HCT116 (cell line): ENCODE measurements around the gene TGFBR3L. TPM values are rescaled to one million over a fixed set of nuclear protein-coding genes. Genes with fewer than 3 reads are reported as not detected.
A peak's percentile ranks its signal among the peaks of the same experiment; 100 is the strongest.
"Not testable (repeated sequence)": the region's sequence is repeated elsewhere in the genome, so short reads cannot be mapped to it uniquely, and the experiment has no call there.

Source experiments
- ATAC-seq: fragments of 200-7000 bp; cut with Tn5 transposase; 2 replicates; pipeline ENCODE4 v1.9.1; 2020; ENCODE audit warnings: mild to moderate bottlenecking, moderate library complexity
- BruUV-seq: library from RNA; stranded (reverse); fragments of 400-500 nt; replicated peaks from 2 replicates; lab custom pipeline; 2021; lab: Mats Ljungman, UMichigan
- CTCF ChIA-PET: fragments of 300-600 bp; sonication (Branson Sonifier 250); formaldehyde crosslinking; loops from one replicate; lab custom pipeline; 2021; ENCODE audit warnings: antibody characterized with exemption; lab: Charles Lee
- POLR2A ChIA-PET: fragments of 300-600, 350-600 bp; sonication (Branson Sonifier 250); formaldehyde crosslinking; loops from one replicate; lab custom pipeline; 2021; ENCODE audit warnings: antibody characterized with exemption; lab: Charles Lee
- RAD21 ChIA-PET, 2 experiments: fragments of 300-600 bp; sonication (Branson Sonifier 250); formaldehyde crosslinking; loops; one replicate each; lab custom pipeline; 2023; ENCODE audit warnings: low total read pairs in 2 of 2; ENCODE audit not compliant: uncharacterized antibody in 2 of 2, unreplicated experiment in 2 of 2, low non-redundant PET in 1 of 2; lab: Charles Lee
- DNase-seq: peaks from one replicate; pipeline ENCODE4 v3.0.0-alpha.2; 2010; ENCODE audit warnings: low read depth, low spot score
- H2AFZ ChIP-seq: fragments of 200-600 bp; shearing (Covaris generic), sonication (generic); 2 replicates; pipeline ENCODE4 v1.6.1; 2017; ENCODE audit warnings: low read depth, mixed run types, mixed read lengths, antibody characterized with exemption, low read length; ENCODE audit not compliant: poor library complexity, severe bottlenecking
- H3K27ac ChIP-seq: 2 replicates; pipeline ENCODE4 v1.5.1; 2012; ENCODE audit warnings: low read depth, low read length
- H3K27me3 ChIP-seq: fragments of 200-600 bp; sonication (generic); 2 replicates; pipeline ENCODE4 v1.6.1; 2016; ENCODE audit warnings: mixed run types, low read length, mixed read lengths; ENCODE audit not compliant: insufficient read depth
- H3K36me3 ChIP-seq, 2 experiments: fragments of 200-500 bp in 1 of 2; fragments of 200-600 bp in 1 of 2; sonication (Bioruptor generic) in 1 of 2; sonication (generic) in 1 of 2; 2 replicates each; pipeline versions ENCODE4 v1.5.1 to v1.6.1; 2014 to 2016; ENCODE audit warnings: low read length in 2 of 2, inconsistent platforms in 1 of 2, mixed read lengths in 1 of 2, mixed run types in 1 of 2; ENCODE audit not compliant: insufficient read depth in 2 of 2, control insufficient read depth in 1 of 2
- H3K4me1 ChIP-seq, 2 experiments: fragments of 200-600 bp in 1 of 2; sonication (generic) in 1 of 2; 2 replicates each; pipeline versions ENCODE4 v1.5.1 to v1.6.1; 2012 to 2017; ENCODE audit warnings: low read length in 2 of 2, inconsistent platforms in 1 of 2, mild to moderate bottlenecking in 1 of 2, mixed read lengths in 1 of 2, mixed run types in 1 of 2, moderate library complexity in 1 of 2; ENCODE audit not compliant: insufficient read depth in 2 of 2, control insufficient read depth in 1 of 2
- H3K4me2 ChIP-seq: fragments of 200-600 bp; sonication (generic); 2 replicates; pipeline ENCODE4 v1.6.1; 2017; ENCODE audit warnings: mixed run types, low read length, mixed read lengths
- H3K4me3 ChIP-seq, 2 experiments: fragments of 200-600 bp in 1 of 2; sonication (generic) in 1 of 2; replicated peaks in 1 of 2; 2 replicates each; pipeline ENCODE4 v1.5.1; 2011 to 2016; ENCODE audit warnings: low read length in 2 of 2, control low read depth in 1 of 2, low read depth in 1 of 2, mild to moderate bottlenecking in 1 of 2, mixed read lengths in 1 of 2, mixed run types in 1 of 2
- H3K79me2 ChIP-seq: fragments of 200-600 bp; sonication (generic); 2 replicates; pipeline ENCODE4 v1.6.1; 2017; ENCODE audit warnings: mild to moderate bottlenecking, mixed run types, low read length, moderate library complexity, mixed read lengths; ENCODE audit not compliant: insufficient read depth
- H3K9ac ChIP-seq: fragments of 200-600 bp; sonication (generic); 2 replicates; pipeline ENCODE4 v1.6.1; 2016; ENCODE audit warnings: low read length, mixed read lengths
- H3K9me2 ChIP-seq: fragments of 200-600 bp; sonication (generic), shearing (Covaris generic); 2 replicates; pipeline ENCODE4 v1.6.1; 2017; ENCODE audit warnings: mixed run types, mild to moderate bottlenecking, moderate library complexity; ENCODE audit not compliant: insufficient read depth
- H3K9me3 ChIP-seq, 2 experiments: fragments of 200-500 bp in 1 of 2; fragments of 200-600 bp in 1 of 2; sonication (Bioruptor generic) in 1 of 2; sonication (generic) in 1 of 2; 2 replicates each; pipeline ENCODE4 v1.6.1; 2014 to 2017; ENCODE audit warnings: low read length in 2 of 2, mixed read lengths in 2 of 2, inconsistent platforms in 1 of 2, low read depth in 1 of 2, mild to moderate bottlenecking in 1 of 2, mixed run types in 1 of 2, moderate library complexity in 1 of 2; ENCODE audit not compliant: control insufficient read depth in 1 of 2, insufficient read depth in 1 of 2
- H4K20me1 ChIP-seq: fragments of 200-600 bp; sonication (generic), shearing (Covaris generic); 2 replicates; pipeline ENCODE4 v1.6.1; 2017; ENCODE audit warnings: mixed run types, mild to moderate bottlenecking, moderate library complexity; ENCODE audit not compliant: insufficient read depth
- EZH2phosphoT487 ChIP-seq: fragments of 200-600 bp; IDR thresholded peaks from 2 replicates; pipeline ENCODE4 v1.6.1; 2018; ENCODE audit warnings: antibody characterized with exemption, borderline replicate concordance
- YY1 ChIP-seq: IDR thresholded peaks from 2 replicates; pipeline ENCODE4 v1.6.1; 2011; ENCODE audit warnings: low read length, low read depth, moderate library complexity, mild to moderate bottlenecking; ENCODE audit not compliant: insufficient replicate concordance; ENCODE audit errors: extremely low read depth
- ZFX ChIP-seq: fragments of 450-650 bp; IDR thresholded peaks from 2 replicates; pipeline ENCODE4 v1.6.1; 2017
- intact Hi-C: fragments of 100-400 bp; cut with micrococcal nuclease; formaldehyde crosslinking; loops from 2 replicates; pipeline ENCODE4 v1.10.0; 2022
- total RNA-seq: library from RNA; stranded (reverse); gene quantifications from one replicate; pipeline ENCODE4 v1.2.1, GENCODE V29; 2021; ENCODE audit not compliant: unreplicated experiment
- TF ChIP-seq, protein P1 (sequence below): IDR thresholded peaks from 2 replicates; pipeline ENCODE4 v1.6.1; 2012; ENCODE audit warnings: low read depth

Gene TGFBR3L
- total RNA-seq, 1 experiment from 2014 or later = 30.9 TPM

DNA sequence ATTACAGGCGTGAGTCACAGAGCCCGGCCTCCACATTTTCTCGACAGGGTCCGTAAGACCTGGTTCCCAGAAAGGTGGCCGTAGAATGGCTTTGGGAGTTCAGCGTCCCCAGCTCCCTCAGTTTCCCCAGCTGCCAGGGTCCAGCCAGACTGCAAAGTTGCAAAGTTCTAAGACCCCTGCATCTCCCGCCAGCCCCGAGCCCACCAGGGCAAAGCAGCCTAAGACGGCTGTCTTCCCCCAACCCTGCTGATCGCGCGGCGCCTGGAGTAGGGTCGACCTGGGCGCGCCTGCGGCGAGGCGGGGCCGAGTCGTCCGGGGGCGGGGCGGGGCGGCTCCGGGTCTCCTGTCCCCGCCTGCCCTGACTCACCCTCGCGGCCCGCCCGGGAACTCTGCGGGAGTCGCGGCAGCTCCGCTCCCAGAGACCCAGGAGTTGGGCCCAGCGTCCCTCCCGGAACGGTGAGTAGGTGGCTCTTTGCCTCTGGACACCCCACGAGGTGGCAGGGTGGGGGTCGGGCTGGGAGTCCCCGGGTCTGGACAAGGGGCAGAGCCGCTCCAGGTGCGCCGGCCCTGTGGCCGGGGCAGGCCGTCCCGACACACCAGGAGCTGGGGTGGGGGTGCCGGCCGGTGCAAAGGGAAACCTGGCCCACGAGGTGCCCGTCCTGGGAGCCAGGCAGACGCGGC lies 26.3 kb upstream of the TGFBR3L start, which contains the start of gene LRRC8E (continued):
- TF ChIP-seq YY1 = no peak

DNA sequence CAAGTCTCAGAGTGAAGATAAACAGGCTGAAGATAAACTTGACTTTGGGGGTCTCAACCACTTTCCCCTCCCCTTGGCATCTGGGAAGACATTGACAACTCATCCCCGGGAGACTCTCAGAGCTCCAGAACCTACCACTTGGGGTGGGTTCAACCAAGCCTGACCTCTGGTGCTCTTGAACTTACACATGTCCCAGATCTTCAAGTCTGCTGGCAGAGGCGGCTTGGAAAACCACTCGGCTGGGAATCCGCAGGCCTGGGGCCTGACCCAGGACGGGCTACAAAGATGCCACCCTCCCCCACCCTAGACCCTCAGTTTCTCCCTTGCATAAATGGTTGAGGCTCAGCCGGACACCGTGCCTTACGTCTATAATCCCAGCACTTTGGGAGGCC lies 25.8 kb upstream of the TGFBR3L start:
- ChIA-PET POLR2A (interaction anchor here (1.0 to 3.0 kb wide), 5 partner anchors 11 to 31 kb away, joined by 3 to 10 read pairs (median 4); partner anchors contain the start of genes MAP2K7 and SNAPC2), CTCF (interaction anchor here (1.8 to 4.0 kb wide), 2 partner anchors 13 to 20 kb away, joined by 4 to 14 read pairs; no protein-coding TSS in a partner anchor), RAD21 (no interaction called here)
- Histone ChIP-seq H3K4me3 (peak overlapping the region; percentile 81 to 94), H3K27ac (peak overlapping the region; percentile 76), H3K4me2 (peak overlapping the region; percentile 95), H3K27me3 (no peaks in the 10 kb centered on the region), H3K9me2 (no peaks in the 10 kb centered on the region), H2AFZ (no peak overlapping the region), H3K79me2 (peaks cover 37% of the 10 kb centered on the region), H3K4me1 (peaks cover 13 to 42% of the 10 kb centered on the region in 2 experiments; a peak in 3 of 4 replicates), H3K9ac (peak overlapping the region; percentile 97), H3K36me3 (no peaks in the 10 kb centered on the region), H3K9me3 (no peaks in the 10 kb centered on the region), H4K20me1 (no peaks in the 10 kb centered on the region)
- TF ChIP-seq EZH2phosphoT487 (no peak), ZFX (peak; percentile 50; the same call in 1 of the 2 replicates)
- TF ChIP-seq, protein P1, sequence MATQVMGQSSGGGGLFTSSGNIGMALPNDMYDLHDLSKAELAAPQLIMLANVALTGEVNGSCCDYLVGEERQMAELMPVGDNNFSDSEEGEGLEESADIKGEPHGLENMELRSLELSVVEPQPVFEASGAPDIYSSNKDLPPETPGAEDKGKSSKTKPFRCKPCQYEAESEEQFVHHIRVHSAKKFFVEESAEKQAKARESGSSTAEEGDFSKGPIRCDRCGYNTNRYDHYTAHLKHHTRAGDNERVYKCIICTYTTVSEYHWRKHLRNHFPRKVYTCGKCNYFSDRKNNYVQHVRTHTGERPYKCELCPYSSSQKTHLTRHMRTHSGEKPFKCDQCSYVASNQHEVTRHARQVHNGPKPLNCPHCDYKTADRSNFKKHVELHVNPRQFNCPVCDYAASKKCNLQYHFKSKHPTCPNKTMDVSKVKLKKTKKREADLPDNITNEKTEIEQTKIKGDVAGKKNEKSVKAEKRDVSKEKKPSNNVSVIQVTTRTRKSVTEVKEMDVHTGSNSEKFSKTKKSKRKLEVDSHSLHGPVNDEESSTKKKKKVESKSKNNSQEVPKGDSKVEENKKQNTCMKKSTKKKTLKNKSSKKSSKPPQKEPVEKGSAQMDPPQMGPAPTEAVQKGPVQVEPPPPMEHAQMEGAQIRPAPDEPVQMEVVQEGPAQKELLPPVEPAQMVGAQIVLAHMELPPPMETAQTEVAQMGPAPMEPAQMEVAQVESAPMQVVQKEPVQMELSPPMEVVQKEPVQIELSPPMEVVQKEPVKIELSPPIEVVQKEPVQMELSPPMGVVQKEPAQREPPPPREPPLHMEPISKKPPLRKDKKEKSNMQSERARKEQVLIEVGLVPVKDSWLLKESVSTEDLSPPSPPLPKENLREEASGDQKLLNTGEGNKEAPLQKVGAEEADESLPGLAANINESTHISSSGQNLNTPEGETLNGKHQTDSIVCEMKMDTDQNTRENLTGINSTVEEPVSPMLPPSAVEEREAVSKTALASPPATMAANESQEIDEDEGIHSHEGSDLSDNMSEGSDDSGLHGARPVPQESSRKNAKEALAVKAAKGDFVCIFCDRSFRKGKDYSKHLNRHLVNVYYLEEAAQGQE = no peak
- no peak for DNase-seq
- BruUV-seq = TSS peak; percentile 83
- intact Hi-C loops = loop anchor here (2.0 kb wide), 1 partner anchor 14 kb away; the partner anchor contains the start of gene MAP2K7
- ATAC-seq = no peak

- H3K4me2 ChIP-seq, H3K36me3 ChIP-seq, POLR2A ChIA-PET, H3K9me3 ChIP-seq, RAD21 ChIA-PET, H3K27ac ChIP-seq, BruUV-seq, H4K20me1 ChIP-seq, H3K4me3 ChIP-seq, H3K27me3 ChIP-seq, H2AFZ ChIP-seq, CTCF ChIA-PET, DNase-seq, H3K9me2 ChIP-seq, H3K9ac ChIP-seq, ATAC-seq, intact Hi-C loops: not testable (repeated sequence)
- Histone ChIP-seq H3K4me1 (peaks cover 0 to 13% of the 10 kb centered on the region in 2 experiments; a peak in 2 of 4 replicates), H3K79me2 (peaks cover 42% of the 10 kb centered on the region)
These were observed 21.1 kb upstream of the TGFBR3L start for GRCh38 chr19:7893362-7894101.
